HUDEP-2 (cell line): ENCODE data around the gene PDGFA.

Experiments
- DNase-seq, 76 experiments: peaks; one replicate each; lab custom pipeline; 2025; ENCODE audit not compliant: unreplicated experiment in 76 of 76; lab: John Stamatoyannopoulos, UW

PDGFA gene

GRCh38 chr7:538764-539685 lies 19.4 kb upstream of the PDGFA start:
- DNase-seq = no peak

GRCh38 chr7:537911-538634 lies 18.4 kb upstream of the PDGFA start:
- no peak for DNase-seq

- no peak for DNase-seq
Observed at GRCh38 chr7:536231-536630, 16.6 kb upstream of the PDGFA start.

GRCh38 chr7:534959-535358 lies 15.3 kb upstream of the PDGFA start:
- DNase-seq = no peak

- DNase-seq = no peak
Observed at GRCh38 chr7:534075-534474, 14.4 kb upstream of the PDGFA start.

- DNase-seq = no peak
Observed at GRCh38 chr7:533266-533665, 13.6 kb upstream of the PDGFA start.

- DNase-seq = no peak
Observed at GRCh38 chr7:532379-533143, 12.9 kb upstream of the PDGFA start.

GRCh38 chr7:531777-532176 lies 12.1 kb upstream of the PDGFA start:
- no peak for DNase-seq

GRCh38 chr7:528451-528850 lies 8.8 kb upstream of the PDGFA start:
- no peak for DNase-seq

- no peak for DNase-seq
Observed at GRCh38 chr7:527723-528122, 8.1 kb upstream of the PDGFA start.

GRCh38 chr7:526460-527034 lies 6.9 kb upstream of the PDGFA start:
- DNase-seq = no peak

GRCh38 chr7:525740-526139 lies 6.1 kb upstream of the PDGFA start:
- no peak for DNase-seq

- DNase-seq = no peak
Observed at GRCh38 chr7:524800-525199, 5.2 kb upstream of the PDGFA start.

- DNase-seq = peak in 1 of 76 experiments; percentile 8
Observed at GRCh38 chr7:523347-524336, 4.0 kb upstream of the PDGFA start.

- no peak for DNase-seq
Observed at GRCh38 chr7:522951-523314, 3.3 kb upstream of the PDGFA start.

- DNase-seq = peak in 56 of 76 experiments; percentile 6 to 60 (median 28)
Observed at GRCh38 chr7:522071-522950, 2.7 kb upstream of the PDGFA start.

- peak in 1 of 76 experiments; percentile 18 for DNase-seq
Observed at GRCh38 chr7:521221-522070, 1.8 kb upstream of the PDGFA start.
